GM19372 (cell line): ENCODE data around the gene GPATCH8.
"Not testable (repeated sequence)": the region's sequence is repeated elsewhere in the genome, so short reads cannot be mapped to it uniquely, and the experiment has no call there.

Source experiments
- ATAC-seq: cut with Tn5 transposase; IDR thresholded peaks from one replicate; pipeline ENCODE4 v1.9.1; 2021; ENCODE audit warnings: mild to moderate bottlenecking, low read depth, moderate library complexity; ENCODE audit not compliant: unreplicated experiment

The GPATCH8 gene

DNA sequence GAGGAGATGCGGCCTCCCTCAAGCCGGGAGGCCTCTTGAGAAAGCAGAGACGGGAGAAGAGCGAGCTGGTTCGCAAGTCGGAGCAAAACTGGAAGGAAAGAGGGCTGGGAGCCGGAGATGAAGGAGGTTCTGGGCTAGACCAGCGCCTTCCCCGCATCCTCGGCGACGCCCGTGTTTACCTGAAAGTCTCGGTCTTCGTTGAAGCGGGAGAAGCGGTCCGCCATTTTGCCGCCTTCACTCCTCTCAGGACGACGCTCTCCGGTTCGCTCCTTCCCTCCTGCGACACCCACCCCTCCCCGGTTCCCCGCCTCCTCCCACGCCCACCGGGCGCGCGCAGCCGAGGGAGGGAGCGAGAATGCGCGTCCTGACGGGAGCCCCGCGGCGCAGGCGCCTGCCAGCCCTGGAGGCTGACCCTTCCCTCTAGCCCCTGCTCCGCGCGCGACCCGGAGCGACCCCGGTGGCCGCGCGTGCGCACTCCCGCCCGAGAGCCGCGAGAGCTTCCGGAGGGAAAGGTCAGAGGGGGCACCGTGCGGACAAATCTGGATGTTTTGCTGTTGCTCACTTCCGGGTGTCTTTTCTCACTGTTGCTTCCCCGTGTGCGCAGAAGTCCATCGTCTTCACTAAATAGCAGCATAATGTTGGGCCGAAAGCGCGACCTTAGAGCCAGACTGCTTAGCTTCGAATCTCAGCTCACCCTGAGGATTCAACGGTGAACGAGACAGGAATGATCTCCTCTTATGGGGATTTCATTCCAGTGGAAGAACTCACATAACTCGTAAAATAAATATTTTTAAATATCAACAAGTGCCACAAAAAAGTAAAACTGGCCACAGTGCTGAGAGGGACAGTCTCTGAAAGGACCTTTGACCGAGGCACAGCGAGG is at the start of gene GPATCH8:
Gene GPATCH8, minus strand, starts transcription at position 260 of the 883 bp plus-strand sequence. Its CDS starts 36 bp downstream, at position 224.
- peak; percentile 93 for ATAC-seq

DNA sequence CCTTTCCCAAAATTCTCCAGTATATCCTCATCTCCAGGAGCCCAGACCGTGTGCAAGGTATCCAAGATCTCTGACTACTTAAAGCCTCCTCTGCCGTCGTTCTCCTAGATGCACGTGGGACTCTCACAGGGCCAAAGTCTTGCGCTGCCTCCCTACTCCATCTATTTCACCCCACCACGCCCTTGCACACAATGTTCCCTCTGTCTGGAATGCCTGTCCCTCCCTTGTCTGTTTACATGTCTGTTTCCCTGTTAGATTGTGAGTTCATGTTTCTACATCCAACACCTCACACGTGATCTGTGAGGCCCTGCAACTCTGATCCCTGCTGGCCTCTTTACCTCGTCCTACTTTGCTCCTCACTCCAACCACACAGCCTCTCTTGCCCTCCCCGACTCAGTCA is 49.2 kb upstream of the GPATCH8 start:
- ATAC-seq: no peak

GRCh38 chr17:44549686-44550085 is 46.5 kb upstream of the GPATCH8 start:
- no peak for ATAC-seq

- no peak for ATAC-seq
Observed at GRCh38 chr17:44548376-44549230, 45.4 kb upstream of the GPATCH8 start.

DNA sequence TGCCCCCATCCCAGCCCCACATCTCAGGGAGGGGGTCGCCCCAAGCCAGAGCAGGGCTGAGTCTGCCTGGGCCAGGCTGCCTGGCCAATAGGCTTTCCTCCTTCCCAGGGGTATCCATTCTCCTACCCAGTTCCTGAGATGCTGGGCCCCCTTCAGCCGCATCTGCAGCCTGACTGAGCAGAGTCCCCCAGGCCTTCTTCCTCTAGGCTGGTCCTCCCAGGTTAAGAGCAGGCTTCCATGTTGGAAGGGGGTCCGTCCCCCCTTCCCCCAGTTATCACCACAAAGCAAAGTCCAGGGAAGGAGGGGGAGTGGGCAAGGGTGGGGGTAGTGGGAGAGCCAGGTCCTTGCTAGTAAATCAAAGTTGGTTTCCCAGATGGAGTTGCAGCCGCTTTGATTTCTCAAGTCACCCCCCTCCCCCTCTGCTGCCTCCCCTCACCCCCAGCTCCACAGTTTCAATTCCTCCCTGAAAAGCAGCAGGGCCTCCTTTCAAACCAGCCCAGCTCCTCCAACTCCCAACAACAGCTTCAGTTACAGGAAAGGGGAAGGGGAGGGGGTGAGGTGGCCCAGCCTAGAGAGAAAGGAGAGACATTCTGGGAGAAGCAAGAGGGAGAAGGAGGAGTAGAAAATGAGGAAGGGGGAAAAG is 44.5 kb upstream of the GPATCH8 start:
- no peak for ATAC-seq

DNA sequence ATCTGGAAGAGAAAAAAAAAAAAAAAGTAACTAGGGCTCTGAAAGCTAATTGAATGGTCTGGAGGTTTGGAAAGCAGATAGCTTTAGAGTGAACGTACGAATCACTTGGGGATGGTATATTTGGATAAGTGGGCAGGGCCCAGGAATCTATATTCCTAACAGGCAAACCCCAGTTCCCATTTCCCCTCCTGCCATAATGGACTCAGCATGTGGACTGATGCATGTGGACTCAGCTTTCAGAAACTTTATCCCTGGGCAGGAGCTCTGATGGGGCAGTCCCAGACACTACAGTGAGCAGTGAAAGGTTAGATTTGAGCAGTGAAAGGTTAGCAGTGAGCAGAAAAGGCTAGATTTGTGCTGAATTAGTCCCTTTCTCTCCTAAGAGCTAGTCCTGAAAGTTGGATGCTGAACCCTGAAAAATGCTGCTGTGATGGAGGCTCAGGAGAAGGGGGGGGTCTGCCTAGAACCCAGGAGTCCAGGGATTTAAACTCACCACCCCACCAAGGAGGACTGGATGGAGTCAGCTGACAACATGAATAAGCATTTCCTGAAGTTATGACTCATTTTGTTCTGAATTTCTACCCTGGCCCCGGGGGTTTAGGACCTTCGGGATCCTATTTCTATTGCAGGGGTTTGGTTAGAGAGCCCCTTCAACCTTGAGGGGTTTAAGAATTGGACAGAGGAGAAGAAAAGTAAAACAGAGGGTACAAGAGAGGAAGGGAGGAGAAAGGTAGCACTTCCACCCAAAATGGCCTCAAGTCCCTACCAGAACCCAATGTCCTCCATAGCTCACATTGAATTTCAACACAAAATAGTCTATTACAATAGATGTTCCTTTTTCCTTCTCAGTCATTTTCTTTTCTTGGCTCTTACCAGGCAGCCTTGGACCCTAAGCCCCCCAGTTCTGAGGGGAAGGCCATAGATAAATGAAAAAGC is 43.7 kb upstream of the GPATCH8 start:
- ATAC-seq: no peak

DNA sequence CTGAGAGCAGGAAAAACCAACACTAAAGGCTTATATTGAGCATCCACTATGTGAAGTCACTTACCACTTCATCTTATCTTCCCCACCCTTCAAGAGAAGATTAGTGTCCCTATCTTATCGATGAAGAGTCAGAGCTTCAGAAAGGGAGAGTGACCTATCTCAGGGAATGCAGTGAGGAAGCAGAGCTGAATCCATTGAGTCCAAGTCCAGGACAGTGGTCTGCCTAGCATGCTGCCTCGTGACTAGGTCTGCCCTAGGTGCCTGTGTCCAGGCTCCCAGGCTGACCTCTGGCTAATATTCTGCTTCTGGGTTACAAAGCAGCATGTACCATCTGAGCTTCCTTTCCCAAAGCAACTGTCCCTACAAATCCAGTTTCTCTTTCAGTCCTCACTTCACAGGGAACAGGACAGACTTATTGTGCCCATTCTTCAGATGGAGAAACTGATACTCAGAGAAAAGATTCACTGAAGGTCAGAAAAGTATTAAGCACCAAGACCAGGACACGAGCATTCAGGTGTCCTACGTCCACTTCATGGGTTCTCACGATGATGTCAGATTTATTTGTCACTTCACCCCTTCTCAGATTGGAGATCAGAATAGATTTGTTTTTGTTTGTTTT is 40.8 kb upstream of the GPATCH8 start:
- no peak for ATAC-seq

DNA sequence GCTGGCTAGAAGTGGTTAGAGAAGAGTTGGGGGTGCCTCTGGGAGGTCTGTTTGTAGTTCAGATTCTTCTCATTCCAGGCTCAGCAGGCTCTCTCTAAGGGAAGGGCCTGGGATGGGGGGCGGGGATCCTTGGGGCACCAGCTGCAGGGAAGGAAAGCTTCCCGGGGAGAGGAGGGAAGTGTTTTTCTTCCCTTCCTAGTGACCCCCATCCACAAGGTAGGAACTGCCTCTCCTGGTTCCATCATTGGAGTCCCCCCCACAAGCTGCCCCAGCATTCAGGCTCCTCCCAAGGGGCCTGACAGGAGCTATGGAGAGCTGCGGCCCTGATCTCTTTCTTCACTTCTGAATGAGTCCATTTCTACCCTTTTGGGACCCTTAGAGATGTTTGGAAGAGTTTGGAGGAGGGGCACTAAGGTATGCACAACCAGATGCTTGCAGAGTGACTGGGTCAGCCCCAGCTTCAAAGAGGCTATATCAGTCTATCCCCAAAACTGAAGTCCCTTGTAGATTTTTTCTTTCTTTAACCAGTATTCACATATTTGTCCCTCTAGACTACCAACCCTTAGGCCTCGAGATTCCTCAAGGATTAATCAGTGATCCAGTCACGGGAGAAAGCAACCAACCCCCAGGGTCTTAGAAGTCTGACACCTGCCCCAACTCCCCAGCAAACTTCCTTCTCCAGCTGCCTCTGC is 40.2 kb upstream of the GPATCH8 start:
- ATAC-seq: no peak

DNA sequence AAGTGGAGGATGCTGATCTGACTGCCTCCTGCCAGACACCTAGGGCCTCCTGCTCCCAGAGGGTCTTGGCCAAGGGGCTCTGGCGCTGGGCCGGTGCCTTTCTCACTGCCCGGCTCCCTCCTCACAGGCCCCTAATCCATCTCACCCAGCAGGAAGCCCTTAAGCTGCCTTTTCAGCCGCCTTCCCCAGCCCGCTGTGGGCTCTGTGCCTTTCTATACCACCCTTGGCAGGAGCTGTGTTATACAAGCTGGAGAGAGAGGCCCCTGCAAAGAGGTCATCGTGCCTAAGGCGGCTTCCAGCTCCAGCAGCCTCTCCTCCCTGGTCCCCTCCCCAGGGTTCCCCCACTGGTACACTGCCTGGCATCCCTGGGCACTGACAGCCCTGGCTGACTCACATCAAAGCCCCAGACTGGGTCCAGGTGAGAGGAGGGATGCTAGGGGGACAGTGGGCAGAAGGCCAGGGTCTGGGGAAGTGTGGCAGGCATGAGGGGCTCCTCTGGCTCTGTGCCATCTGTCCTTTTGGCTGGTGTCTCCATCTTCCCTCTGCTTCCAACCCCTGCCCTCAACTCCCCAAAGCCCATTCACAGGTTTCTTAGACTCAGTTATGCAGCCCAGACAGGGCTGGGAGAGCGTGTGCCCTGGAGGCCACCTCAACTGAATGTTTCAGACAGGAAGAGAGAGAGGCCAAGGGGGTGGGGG is 38.8 kb upstream of the GPATCH8 start:
- no peak for ATAC-seq

DNA sequence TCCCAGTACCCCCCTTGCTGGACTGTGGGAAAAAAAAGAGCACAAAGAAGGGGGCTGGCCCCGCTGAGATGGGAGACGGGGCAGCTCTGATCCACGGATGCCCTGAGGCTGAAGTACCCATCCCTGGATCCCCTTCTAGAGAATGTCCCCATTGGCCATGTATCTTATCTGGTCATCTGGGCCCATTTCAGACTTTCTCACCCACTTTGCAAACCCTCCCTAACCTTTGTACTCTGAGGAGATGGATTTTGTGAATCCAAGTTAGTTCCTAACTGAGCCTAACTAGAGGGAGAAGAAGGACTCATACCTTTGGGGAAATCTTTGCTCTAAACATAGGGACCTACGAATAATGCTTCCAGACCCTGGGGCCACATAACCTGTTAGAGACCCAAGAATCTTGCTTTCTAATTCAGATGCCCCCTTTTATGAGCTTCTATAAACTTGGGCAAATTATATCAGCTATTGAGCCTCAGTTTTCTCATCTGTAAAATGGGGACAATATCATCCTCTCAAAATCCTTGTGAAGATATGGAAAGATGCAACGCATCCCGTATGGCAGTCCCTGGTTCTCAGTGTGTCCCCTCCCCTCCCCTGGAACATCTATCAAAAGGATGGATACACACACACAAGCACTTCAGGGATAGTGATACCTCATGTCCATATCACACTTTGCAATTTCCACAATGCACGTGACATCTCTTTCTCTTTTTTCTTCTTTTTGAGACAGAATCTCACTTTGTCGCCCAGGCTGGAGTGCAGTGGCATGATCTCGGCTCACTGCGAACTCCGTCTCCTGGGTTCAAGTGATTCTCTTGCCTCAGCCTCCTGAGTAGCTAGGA is 37.3 kb upstream of the GPATCH8 start:
- no peak for ATAC-seq

DNA sequence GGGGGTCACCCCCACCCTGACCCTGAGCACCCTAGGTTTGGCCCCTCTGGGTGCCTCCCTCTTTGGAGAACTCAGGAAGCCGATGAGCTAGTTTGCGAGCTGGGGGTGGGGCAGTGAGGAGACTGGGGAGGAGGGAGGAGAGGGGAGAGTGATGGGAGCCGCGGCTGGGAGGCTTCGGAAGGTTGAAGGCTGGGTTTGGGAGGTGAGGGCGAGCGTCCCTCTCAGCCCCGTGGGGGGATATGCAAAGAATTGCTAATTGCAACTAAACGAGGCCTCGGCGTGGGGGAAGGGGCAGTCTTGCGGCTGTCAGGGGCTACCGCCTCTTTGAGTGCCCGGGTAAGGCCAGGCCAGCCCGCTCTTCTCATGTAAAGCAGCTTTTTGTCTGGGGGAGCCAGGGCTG is 36.5 kb upstream of the GPATCH8 start:
- ATAC-seq: no peak

GRCh38 chr17:44537922-44538321 is 34.7 kb upstream of the GPATCH8 start:
- ATAC-seq: not testable (repeated sequence)

GRCh38 chr17:44536090-44536953 is 33.1 kb upstream of the GPATCH8 start:
- ATAC-seq: no peak

DNA sequence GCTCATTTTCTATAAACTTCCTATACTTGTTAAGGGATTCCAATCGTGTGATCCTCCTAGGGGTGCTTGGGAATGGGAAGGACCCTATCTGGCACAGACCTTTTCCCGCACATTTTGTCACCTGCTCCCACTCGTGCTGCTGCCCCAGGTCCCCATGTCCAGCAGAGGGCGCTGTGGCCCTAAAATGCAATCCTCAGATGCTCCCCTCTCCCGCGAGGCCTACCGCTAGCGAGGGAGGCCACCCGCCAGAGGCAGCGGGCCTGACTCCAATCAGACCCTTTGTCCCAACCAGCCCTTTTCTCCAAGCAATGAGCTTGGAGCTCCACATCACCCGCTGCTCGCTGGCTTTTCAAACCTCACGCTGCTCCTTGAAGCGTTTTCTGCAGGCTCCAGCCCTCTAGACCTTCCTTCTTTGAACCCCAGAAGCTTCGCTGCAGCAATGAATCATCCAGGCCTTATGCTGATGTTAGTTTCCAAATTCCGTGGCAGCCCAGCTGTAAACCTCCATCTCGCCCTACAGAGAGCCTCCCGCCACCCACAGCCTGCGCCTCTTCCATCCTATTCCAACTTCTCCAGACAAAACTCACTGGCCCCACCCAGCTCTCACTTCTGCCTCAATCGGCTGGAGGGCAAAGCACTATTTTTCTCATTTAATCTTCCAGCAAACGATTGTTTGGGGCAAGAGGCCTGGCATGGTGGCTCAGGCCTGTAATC is 30.5 kb upstream of the GPATCH8 start:
- no peak for ATAC-seq

GRCh38 chr17:44530896-44531418 is 27.8 kb upstream of the GPATCH8 start:
- no peak for ATAC-seq

- ATAC-seq: no peak
Observed at GRCh38 chr17:44529864-44530263, 26.7 kb upstream of the GPATCH8 start.
